Hepatocyte (in vitro differentiated cells): ENCODE measurements around the gene ELF5. TPM values are rescaled to one million over a fixed set of nuclear protein-coding genes. Genes with fewer than 3 reads are reported as not detected.

Experiments used
- DNase-seq: peaks from one replicate; pipeline ENCODE4 v3.0.0-alpha.2; 2016; ENCODE audit warnings: low spot score
- H2AFZ ChIP-seq: fragments of 200-600 bp; sonication (generic); 2 replicates; pipeline ENCODE4 v1.6.0; 2016; ENCODE audit warnings: antibody characterized with exemption, mild to moderate bottlenecking
- H3K27ac ChIP-seq: fragments of 200-600 bp; sonication (generic); 2 replicates; pipeline ENCODE4 v1.5.1; 2016; ENCODE audit warnings: mild to moderate bottlenecking
- H3K27me3 ChIP-seq: fragments of 200-600 bp; sonication (generic); 2 replicates; pipeline ENCODE4 v1.6.1; 2016
- H3K36me3 ChIP-seq: fragments of 200-600 bp; sonication (generic); replicated peaks from 2 replicates; pipeline ENCODE4 v1.5.1; 2016; ENCODE audit warnings: low read depth; ENCODE audit not compliant: insufficient read depth
- H3K4me1 ChIP-seq: fragments of 200-600 bp; sonication (generic); 2 replicates; pipeline ENCODE4 v1.5.1; 2016; ENCODE audit warnings: mild to moderate bottlenecking, moderate library complexity; ENCODE audit not compliant: insufficient read depth
- H3K4me2 ChIP-seq: fragments of 200-600 bp; sonication (generic); 2 replicates; pipeline ENCODE4 v1.6.0; 2016
- H3K4me3 ChIP-seq: fragments of 200-600 bp; sonication (generic); 2 replicates; pipeline ENCODE4 v1.5.1; 2016; ENCODE audit warnings: mild to moderate bottlenecking
- H3K79me2 ChIP-seq: fragments of 200-600 bp; sonication (generic); 2 replicates; pipeline ENCODE4 v1.6.0; 2017; ENCODE audit warnings: mild to moderate bottlenecking
- H3K9me2 ChIP-seq: fragments of 200-600 bp; sonication (generic); replicated peaks from 2 replicates; pipeline ENCODE4 v1.6.0; 2017; ENCODE audit warnings: mild to moderate bottlenecking; ENCODE audit not compliant: insufficient read depth
- H3K9me3 ChIP-seq: fragments of 200-600 bp; sonication (generic); 2 replicates; pipeline ENCODE4 v1.5.1; 2016; ENCODE audit warnings: low read depth, mild to moderate bottlenecking
- H4K20me1 ChIP-seq: fragments of 200-600 bp; sonication (generic); 2 replicates; pipeline ENCODE4 v1.6.0; 2016; ENCODE audit warnings: mild to moderate bottlenecking; ENCODE audit not compliant: insufficient read depth, poor library complexity, severe bottlenecking
- EZH2 ChIP-seq: fragments of 200-600 bp; sonication (generic); IDR thresholded peaks from 2 replicates; pipeline ENCODE4 v1.6.1; 2016; ENCODE audit warnings: antibody characterized with exemption, mild to moderate bottlenecking, borderline replicate concordance
- EZH2phosphoT487 ChIP-seq: fragments of 200-600 bp; sonication (generic); IDR thresholded peaks from one replicate; pipeline ENCODE4 v1.6.1; 2018; ENCODE audit warnings: antibody characterized with exemption, mild to moderate bottlenecking, low read depth, moderate library complexity; ENCODE audit not compliant: unreplicated experiment, severe bottlenecking
- WGBS: methylation state at CpG from one replicate; pipeline ENCODE4 v1.1.6; 2016; ENCODE audit warnings: low lambda C conversion rate; ENCODE audit errors: missing lambda C conversion rate; 5-methylcytosine and 5-hydroxymethylcytosine counted together
- polyA plus RNA-seq: library from polyadenylated mRNA; unstranded; fragments of >200 nt; fragmentation: Nextera tagmentation; extraction: Ambion mirVana; gene quantifications from 2 replicates; pipeline ENCODE4 v1.2.1, GENCODE V29; 2016
- total RNA-seq: library from RNA; depleted of rRNA; stranded (reverse); fragments of >200 nt; gene quantifications from 2 replicates; pipeline ENCODE4 v1.2.3, GENCODE V29; 2014
- TF ChIP-seq, protein P1 (sequence below): fragments of 200-600 bp; sonication (generic); IDR thresholded peaks from 2 replicates; pipeline ENCODE4 v1.5.1; 2016; ENCODE audit warnings: antibody characterized with exemption, mild to moderate bottlenecking; ENCODE audit not compliant: poor library complexity

Gene ELF5
- total and polyA plus RNA-seq, 2 experiments from 2014 or later = 0.50 to 0.53 TPM

DNA sequence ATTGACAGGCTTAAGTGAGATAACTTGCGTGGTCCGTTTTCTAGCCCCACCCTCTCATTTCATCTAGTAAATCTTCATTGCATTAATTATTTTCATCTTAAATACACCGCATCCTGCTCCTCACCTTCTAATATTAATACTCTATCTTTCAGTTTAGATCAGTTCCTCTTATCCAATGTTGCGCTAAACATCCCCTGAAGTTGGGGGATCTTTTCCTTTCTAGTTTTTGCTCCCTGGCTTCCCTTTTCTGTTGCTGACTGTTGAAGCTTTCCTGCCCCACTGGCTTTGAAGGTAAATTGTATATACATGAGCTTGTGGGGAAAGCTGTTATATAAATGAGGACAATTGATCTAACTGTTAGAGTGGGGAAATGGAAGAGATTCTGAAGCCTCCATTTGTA is 67.6 kb downstream of the ELF5 start:
- Histone ChIP-seq H4K20me1 (no peaks in the 10 kb centered on the region), H3K4me1 (no peaks in the 10 kb centered on the region), H3K27ac (no peak overlapping the region), H3K36me3 (no peaks in the 10 kb centered on the region), H3K79me2 (no peaks in the 10 kb centered on the region), H3K4me3 (no peak overlapping the region), H2AFZ (no peak overlapping the region), H3K27me3 (peaks cover 5% of the 10 kb centered on the region), H3K9me2 (no peaks in the 10 kb centered on the region), H3K4me2 (no peak overlapping the region), H3K9me3 (no peaks in the 10 kb centered on the region)
- no peak for DNase-seq
- TF ChIP-seq, protein P1, sequence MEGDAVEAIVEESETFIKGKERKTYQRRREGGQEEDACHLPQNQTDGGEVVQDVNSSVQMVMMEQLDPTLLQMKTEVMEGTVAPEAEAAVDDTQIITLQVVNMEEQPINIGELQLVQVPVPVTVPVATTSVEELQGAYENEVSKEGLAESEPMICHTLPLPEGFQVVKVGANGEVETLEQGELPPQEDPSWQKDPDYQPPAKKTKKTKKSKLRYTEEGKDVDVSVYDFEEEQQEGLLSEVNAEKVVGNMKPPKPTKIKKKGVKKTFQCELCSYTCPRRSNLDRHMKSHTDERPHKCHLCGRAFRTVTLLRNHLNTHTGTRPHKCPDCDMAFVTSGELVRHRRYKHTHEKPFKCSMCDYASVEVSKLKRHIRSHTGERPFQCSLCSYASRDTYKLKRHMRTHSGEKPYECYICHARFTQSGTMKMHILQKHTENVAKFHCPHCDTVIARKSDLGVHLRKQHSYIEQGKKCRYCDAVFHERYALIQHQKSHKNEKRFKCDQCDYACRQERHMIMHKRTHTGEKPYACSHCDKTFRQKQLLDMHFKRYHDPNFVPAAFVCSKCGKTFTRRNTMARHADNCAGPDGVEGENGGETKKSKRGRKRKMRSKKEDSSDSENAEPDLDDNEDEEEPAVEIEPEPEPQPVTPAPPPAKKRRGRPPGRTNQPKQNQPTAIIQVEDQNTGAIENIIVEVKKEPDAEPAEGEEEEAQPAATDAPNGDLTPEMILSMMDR = no peak
- TF ChIP-seq EZH2 = no peak
- no peak for TF ChIP-seq EZH2phosphoT487
- 78% methylated on average over 4 of the region's 4 CpGs for WGBS

DNA sequence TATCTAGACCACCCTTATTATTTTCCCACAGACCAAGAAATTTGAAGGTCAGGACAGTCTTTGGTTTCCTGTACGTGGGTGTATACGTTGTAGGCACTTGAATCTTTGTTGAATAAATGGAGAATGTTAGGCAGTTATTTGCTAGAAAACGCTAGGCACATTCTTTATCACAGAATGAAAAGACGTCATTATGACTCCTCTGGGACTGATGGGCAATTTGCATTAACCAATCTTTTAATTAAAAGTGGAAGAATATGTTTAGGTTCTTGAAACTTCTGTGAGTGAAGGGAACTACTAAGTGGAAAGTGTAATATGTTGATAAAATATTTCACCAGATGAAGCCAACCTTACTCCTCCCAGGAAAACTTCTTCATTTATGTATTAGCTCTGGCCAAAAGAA is 69.2 kb downstream of the ELF5 start:
- WGBS = 85% methylated on average over 4 of the region's 4 CpGs
- Histone ChIP-seq H2AFZ (no peak overlapping the region), H3K9me2 (no peaks in the 10 kb centered on the region), H3K36me3 (no peaks in the 10 kb centered on the region), H3K27ac (no peak overlapping the region), H3K27me3 (no peaks in the 10 kb centered on the region), H3K4me1 (peaks cover 1% of the 10 kb centered on the region), H4K20me1 (no peaks in the 10 kb centered on the region), H3K4me3 (no peak overlapping the region), H3K9me3 (no peaks in the 10 kb centered on the region), H3K79me2 (no peaks in the 10 kb centered on the region), H3K4me2 (no peak overlapping the region)
- TF ChIP-seq EZH2phosphoT487 (no peak), EZH2 (no peak)
- TF ChIP-seq, protein P1 = no peak
- no peak for DNase-seq

DNA sequence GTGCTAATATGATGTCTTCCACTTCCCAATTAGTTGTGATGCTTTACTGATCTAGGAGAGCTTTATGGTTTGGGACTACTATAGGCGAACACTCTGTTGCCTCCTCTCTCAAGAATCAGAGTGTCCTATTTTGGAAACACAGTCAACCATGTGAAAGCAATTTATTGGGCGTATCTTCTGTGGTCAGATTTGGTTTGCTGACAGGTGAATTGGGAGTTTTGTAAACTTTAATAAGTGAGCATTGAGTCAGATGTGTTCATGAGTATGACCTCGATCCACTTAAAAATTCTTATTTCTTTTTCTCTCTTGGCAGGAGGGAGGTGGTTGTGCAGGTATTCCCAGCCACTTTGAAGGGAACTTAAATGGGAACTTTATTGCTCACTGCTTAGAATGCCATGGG is 70.5 kb downstream of the ELF5 start:
- Histone ChIP-seq H3K9me3 (no peaks in the 10 kb centered on the region), H3K79me2 (no peaks in the 10 kb centered on the region), H3K27ac (no peak overlapping the region)

More for the DNA sequence above, 70.5 kb downstream of the ELF5 start:
- H3K4me3 ChIP-seq = no peak overlapping the region
- no peaks in the 10 kb centered on the region for H3K36me3 ChIP-seq
- no peak for DNase-seq
- H3K4me1 ChIP-seq = peaks cover 3% of the 10 kb centered on the region
- no peaks in the 10 kb centered on the region for H3K27me3 ChIP-seq
- H3K9me2 ChIP-seq = no peaks in the 10 kb centered on the region
- no peak overlapping the region for H2AFZ ChIP-seq
- TF ChIP-seq, protein P1 = no peak
- TF ChIP-seq EZH2 (no peak), EZH2phosphoT487 (no peak)
- WGBS = 95% methylated on average over 3 of the region's 3 CpGs
- H3K4me2 ChIP-seq = no peak overlapping the region
- no peaks in the 10 kb centered on the region for H4K20me1 ChIP-seq
